ENCODE measurements around the gene ERC2.

DNA sequence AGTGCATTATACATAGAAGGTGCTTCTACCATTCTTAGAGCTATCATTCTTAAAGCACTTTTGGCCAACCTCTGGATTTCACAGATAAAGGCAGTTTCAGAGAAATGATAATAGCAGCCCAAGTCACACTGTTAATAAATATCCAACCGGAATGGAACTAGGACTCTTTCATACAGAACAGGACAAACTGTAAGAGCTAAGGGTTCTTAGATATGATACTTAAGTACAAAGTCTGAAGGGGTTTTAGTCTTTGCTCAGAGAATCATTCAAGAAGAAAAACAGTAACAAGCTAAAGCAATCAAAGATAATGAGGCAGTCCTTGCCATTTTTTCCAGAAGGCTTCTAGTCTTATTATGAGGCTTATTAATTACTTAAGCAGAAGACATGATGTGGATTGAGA lies 239.0 kb downstream of the ERC2 start:
- TF ChIP-seq, protein P1, sequence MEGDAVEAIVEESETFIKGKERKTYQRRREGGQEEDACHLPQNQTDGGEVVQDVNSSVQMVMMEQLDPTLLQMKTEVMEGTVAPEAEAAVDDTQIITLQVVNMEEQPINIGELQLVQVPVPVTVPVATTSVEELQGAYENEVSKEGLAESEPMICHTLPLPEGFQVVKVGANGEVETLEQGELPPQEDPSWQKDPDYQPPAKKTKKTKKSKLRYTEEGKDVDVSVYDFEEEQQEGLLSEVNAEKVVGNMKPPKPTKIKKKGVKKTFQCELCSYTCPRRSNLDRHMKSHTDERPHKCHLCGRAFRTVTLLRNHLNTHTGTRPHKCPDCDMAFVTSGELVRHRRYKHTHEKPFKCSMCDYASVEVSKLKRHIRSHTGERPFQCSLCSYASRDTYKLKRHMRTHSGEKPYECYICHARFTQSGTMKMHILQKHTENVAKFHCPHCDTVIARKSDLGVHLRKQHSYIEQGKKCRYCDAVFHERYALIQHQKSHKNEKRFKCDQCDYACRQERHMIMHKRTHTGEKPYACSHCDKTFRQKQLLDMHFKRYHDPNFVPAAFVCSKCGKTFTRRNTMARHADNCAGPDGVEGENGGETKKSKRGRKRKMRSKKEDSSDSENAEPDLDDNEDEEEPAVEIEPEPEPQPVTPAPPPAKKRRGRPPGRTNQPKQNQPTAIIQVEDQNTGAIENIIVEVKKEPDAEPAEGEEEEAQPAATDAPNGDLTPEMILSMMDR (IDR thresholded peaks at IDR 0.05), result no peak
- no peak for TF ChIP-seq POLR2A (IDR thresholded peaks at IDR 0.05)
